GM19397 (cell line): ENCODE measurements around the gene PRR9.
"Not testable (repeated sequence)": the region's sequence is repeated elsewhere in the genome, so short reads cannot be mapped to it uniquely, and the experiment has no call there.

Experiments used
- ATAC-seq: cut with Tn5 transposase; IDR thresholded peaks from one replicate; pipeline ENCODE4 v1.9.1; 2021; ENCODE audit warnings: mild to moderate bottlenecking, moderate library complexity; ENCODE audit not compliant: unreplicated experiment

PRR9 gene

DNA sequence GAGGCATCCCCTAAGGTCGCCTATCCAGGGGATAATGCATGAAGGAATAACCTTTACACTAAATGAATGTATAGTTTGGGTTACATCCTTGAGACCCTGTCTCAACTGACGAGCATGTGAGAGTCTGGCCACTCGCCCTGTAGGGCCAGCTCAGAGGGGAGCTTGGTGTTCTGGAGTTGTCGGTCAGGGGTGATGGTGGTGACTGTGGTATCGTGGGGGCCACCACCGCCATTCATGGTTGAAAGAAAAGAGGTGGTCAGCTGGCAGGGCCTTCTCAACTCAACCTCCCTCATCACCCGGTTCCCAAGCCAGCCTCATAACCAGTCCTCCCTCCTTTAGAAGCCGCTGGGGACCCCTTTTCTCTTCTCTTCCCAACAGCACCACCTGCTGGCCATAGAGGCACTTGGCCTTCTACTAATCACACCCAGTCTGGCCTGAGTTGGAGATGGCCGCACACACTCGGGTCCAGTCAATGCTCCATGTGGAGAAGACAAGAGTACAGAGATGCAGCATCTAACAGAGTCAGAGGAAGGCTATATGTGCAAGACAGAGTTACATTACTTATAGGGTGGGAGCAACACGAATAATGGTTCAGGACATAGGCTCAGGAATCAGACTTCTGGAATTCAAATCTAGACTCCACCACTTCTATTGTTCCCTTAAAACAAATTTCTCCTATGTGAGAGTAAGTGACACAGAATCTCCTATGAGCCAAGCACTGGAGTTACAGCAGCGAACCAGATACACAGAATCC, 11.9 kb downstream of the PRR9 start:
- not testable (repeated sequence) for ATAC-seq

DNA sequence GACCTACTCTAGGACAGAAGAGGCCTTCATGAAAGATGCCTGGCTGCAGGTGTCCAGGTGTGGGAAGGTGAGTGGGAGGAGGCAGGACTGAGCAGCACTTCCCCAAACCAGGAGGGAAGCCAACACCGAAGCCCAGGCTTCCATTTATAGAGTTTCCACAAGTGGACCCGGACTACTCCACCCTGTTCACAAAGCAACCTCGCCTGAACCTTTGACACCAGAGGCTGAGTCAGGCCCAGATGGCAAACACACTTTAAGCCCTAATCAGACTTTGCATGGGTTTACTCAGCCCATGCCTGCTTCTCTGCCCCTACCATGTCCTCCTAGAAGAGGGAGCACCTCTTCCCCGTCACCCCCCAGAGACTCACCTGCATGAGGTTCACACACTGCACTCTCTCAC, 14.0 kb downstream of the PRR9 start:
- no peak for ATAC-seq

DNA sequence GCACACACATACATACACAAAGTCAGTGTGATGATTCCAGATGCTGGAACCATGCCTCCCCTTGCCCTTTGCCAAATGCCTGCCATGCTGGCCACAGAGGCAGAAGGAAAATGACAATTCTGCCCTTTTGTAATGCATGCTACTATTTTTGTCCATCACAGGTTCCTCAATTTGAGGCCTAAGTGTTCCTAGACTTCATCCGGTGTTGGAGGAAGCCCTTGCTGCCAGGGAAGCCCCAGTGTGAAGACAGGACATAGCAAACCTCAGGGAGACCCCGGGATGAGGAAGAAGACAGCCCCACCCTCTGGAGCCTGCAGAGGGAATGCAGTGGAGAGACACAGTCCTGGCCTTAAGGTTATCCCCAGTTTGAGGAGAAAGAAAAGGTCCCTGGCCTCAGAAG, 14.4 kb downstream of the PRR9 start:
- ATAC-seq, result no peak

DNA sequence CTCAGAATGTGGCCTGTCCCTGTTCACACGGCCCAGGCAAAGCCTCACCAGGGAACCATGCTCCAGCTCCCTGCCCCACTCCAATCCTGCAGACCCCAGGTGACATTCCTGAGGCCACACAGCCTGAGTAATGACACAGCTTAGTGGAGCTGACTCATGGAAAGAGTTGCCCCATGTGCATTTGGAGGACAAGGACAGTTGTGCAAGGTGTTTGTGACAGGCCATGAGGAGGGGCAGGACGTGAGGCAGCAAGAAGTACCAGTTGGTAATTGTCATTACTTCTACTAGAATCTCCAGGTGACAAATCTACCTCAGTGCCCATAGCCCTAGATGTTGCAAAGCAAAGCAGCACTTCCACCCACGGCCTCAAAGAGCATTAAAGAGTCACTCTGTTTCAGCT, 15.2 kb downstream of the PRR9 start:
- no peak for ATAC-seq

DNA sequence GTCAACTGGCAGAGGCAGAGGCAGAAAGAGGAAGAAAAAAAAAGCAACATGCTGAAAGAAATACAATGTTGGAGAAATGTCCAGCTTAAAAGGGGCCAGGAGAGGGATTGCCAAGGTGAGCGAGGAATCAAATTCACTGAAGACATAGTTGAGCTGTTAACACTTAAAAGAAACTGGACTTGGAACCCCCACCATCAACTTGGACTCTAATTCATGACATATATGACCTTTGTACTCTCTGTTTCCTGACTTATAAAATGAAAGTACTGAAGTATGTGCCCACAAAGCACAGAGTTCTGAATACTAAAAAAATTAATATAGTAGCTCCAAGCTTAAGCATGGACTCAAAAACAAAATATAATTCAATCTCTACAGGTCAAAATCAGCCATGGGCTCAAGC, 16.1 kb downstream of the PRR9 start:
- ATAC-seq, result no peak

DNA sequence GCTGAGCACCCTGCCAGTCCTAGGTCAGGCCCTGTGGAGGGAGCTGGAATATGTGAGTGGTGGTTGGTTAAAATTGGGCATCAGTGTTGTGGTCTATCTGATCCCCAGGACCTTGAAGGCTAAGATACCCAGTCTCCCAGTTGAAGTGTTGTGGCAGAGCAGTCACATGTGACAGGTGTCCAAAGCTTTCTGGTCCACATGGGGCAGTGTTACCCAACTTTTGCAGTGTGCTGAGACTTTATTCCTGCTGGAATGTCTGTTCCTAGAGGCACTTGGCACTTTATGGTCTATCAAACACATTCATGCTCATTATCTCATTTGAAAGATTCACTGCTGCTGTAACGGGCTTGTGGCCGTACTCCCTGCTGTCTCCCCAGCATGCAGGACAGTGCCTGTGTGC, 21.1 kb downstream of the PRR9 start:
- ATAC-seq, result no peak

DNA sequence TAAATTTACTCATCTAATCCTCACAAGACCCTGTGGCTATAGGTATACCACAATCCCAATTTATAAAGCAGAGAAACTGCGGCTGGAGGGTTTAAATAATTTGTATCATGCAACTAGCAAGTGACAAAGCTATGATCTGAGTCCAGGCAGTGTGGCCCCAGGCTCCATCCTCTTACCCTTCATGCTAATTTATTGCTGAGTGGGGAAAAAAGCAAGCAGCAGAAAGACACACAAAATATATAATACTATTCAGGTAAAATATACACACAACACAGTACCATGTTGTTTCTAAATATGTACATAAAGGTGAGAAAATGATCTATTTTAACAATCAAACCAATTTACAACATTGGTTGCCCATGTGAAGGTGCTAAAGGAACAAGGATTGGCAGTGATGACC, 24.8 kb downstream of the PRR9 start:
- no peak for ATAC-seq

DNA sequence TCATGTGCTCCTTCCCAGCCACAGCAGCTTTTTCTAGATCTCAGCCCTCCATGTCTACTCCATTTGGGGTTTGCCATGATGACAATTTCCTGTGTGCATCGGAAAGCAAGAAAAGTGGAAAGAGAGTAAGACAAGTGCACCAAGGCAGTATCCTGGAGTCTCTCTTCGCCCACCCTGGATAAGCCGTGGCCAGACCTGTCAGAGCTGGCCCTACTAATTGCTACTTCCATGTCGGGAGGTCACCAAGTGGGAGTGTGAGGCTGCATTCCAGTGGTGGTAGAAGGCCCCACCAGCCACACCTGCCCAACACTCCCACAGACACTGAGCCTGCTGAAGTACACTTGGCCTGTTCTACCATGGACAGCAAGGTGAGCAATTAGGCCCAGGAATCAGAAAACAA, 28.1 kb downstream of the PRR9 start:
- no peak for ATAC-seq

DNA sequence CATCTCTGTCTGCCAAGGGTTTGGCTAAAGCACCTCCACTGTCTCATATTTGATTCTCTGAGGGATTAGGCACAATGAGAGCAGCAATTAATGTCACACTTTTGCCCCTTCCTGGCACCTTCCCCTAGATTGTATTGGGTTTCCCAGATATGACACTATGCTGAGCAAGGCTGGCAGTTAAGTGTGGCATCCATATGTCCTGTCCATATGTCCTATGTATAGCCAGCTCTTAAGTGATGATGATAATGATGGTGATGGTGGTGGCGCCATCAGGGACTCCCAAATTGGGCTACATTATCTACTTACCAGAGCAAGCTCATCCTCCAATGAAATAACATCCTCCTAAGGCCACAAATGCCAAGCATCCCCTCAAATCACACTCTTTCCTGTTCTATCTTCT, 28.6 kb downstream of the PRR9 start:
- no peak for ATAC-seq

DNA sequence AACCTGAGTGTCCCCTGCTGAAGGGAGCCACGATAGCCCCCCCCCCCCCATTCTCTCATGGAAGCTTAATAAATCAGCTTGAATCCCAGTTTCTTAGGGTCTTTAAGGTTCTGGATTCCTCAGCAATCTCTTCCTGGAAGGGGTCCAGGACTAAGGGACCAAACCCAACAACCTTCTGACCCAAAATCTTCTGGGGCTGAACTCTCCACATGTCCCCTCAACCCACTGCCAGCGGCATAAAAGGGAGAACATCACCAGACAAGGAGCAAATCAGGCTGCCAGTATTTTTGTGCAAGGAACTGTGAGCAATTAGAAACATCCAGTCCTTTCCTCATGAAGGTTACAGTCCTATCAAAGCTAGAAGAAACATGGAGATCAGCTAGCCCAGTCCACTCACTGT, 29.4 kb downstream of the PRR9 start:
- ATAC-seq, result no peak

DNA sequence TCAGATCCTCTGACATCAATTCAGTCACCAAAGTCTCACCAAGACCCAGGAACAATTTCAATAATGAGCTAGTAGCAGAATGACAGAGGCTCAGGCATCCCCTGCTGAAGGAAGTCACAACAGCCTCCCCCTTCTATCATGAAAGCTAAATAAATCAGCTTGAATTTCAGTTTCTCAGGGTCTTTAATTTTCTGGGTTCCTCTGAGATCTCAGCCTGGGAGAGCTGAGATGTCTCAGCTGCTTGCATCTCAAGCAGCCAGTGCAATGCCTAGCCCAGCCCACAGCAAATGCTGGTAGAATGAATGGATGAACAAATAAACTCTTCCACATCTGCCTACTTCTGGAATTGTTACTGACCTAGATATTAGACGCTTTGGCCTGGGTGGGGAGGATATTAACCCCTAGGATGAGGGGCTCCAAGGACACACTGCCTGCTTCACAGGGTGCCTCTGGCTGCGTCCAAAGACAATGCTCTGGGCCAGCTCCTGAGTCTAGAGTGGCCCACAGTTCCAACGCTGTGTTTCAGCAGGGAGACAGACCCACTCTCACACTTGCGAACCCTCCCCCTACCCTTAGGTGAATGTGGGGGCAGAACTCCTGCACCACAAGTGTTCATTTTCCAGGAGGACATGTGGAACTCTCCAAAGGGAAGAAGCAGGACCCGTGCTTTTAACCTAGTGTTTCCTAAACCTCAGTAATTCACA, 30.9 kb downstream of the PRR9 start:
- ATAC-seq, result no peak

DNA sequence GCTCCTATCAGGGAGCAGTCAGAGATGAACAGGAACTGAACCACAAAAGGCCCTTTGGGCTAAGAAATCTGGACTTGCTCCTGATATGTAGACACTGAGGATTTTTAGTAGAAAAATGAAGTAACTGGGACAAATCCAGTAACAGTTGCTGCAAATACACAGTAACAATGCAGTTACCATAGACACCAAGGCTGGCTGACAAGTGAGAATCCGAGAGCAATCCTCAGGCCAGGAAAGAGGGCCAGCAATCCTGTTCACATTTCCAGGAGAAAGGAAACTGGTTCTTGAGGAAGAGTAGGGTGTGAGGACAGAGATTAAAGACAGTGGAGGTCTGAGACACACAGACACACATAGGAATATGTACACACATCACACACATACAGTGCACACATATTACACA, 32.8 kb downstream of the PRR9 start:
- no peak for ATAC-seq

DNA sequence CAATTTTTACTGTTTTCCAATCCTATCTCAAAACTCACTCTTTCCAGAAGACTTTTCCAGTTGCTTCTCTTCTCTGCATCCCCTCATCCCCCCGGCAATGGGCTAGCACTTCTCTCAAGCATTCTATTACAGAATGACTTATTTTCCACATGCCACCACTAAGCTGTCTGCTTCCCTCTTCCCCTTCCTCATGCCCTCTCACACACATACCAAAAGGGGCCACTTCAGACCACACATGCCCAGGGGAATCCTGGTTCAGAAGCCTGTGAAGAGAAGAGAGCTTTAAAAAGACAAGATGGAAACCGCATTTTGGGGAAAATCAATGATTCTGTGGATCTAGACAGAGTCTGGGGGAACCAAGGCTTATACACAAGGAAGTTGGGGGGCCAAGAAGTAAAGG, 33.7 kb downstream of the PRR9 start:
- ATAC-seq, result no peak

DNA sequence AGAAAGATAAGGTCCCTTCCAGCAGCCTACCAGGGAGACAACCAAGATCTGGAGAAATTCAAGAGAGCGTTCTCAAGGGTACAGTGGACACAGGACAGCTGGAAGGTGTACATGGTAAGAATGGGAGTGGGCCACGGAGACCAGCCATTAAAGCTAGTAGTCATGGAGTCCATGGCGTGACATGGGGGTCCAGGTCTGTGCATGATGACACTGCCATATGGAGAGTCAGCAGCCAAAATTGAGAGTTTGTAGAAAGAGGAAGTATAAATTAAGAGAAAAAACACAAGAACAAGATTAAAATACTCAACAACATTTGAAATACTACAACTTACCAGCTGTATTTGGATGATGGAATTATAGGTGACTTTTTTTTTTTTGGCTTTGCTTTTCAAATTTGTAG, 34.2 kb downstream of the PRR9 start:
- no peak for ATAC-seq

DNA sequence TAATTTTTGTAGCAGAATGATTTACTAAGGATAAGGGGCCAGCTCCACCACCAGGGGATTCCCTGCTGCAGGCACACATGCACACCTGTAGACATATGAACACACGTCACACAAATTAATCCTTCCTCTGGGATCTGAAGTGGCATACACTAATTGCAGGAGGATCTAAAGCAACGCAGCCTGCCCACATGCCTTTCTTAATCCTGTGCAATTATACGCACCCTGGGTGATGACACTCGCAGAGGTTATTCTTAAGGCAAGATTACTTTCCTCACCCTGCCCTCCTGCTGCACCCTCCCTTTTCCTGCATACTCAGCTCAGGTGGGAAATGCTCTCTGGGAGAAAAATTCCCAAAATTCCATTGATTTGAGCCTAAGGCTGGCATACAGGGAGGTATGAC, 34.6 kb downstream of the PRR9 start:
- ATAC-seq, result no peak

DNA sequence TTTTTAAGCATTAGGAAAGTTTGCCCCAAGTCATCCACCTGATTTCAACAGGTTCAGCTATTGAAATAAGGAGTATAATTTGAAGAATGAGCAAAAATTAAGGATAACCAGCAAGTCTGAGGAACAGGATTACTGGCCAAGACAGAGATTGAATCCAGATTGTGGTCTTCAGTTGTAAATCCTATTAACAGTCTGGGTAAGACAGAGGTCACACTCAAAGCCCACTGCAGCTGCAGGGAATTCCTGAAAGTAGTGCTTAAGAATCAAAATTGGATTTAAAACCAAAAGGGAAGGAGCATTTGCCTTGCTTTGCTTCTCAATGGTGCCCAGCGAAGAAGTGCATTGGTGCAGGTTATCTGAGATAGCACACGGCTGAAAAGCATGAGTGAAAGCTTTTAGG, 35.7 kb downstream of the PRR9 start:
- ATAC-seq, result no peak

DNA sequence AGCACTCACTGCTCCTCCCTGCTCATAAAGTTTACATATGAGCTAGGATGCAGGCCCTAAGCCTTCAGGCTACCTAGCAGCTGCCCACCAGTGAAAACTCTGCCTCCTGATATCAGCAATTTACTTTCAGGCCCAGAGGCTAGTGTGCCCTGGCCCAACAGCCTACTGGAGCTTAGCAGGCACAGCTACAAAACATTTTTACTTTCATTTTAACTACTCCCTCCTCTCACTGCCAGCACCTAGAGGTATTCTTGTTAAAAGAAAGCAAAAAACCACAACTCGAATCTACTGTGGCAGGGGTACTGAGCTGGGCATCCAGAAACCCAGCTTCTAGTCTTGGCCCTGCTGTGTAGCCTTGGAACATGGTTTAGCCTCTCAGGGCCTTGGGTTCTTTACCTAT, 36.3 kb downstream of the PRR9 start:
- no peak for ATAC-seq

DNA sequence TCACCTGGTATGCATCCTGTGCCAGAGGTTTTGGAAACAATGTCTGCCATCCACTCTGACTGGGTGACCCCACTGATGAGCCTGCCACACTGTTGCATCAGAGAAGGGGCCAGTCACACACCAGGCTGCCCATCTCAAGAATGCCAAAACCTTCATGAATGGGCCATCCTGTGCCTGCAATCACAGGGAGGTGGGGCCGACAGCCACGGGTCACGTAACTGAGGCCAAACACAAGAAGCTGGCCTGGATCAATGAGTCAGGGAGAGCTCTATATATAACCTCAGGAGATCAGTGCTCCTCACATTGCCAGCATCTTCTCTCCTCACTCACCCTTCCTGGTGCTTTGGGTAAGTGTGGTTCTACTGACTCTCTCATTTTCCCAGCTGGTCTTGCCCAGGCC, 42.0 kb downstream of the PRR9 start, which contains the start of gene LORICRIN:
Gene LORICRIN, plus strand, starts transcription at position 301 of the 400 bp plus-strand sequence. CDS start 1,263 bp downstream, outside the sequence.
- ATAC-seq, result no peak

DNA sequence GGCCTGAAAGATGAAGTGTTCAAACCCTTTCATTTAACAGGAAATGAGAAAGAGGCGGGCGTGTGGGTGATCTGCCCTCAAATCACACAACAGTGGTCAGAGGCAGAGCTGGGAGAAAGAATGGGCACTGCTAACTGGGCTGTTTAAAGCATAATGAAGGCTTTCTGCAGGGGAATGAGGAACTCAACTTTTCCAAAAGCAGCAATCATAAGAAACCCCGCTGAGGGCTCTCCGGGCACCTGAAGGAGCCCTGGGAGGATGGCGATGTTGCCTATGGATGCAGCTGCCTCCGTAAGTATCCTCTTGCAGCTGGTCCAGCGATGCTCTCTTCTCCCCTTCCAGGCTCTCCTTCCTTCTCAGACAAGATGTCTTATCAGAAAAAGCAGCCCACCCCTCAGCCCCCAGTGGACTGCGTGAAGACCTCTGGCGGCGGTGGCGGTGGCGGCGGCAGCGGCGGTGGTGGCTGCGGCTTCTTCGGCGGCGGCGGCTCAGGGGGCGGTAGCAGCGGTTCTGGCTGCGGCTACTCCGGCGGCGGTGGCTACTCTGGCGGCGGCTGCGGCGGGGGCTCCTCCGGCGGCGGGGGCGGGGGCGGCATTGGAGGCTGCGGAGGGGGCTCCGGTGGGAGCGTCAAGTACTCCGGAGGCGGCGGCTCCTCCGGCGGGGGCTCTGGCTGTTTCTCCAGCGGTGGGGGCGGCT, 43.3 kb downstream of the PRR9 start:
- ATAC-seq, result peak; percentile 39

DNA sequence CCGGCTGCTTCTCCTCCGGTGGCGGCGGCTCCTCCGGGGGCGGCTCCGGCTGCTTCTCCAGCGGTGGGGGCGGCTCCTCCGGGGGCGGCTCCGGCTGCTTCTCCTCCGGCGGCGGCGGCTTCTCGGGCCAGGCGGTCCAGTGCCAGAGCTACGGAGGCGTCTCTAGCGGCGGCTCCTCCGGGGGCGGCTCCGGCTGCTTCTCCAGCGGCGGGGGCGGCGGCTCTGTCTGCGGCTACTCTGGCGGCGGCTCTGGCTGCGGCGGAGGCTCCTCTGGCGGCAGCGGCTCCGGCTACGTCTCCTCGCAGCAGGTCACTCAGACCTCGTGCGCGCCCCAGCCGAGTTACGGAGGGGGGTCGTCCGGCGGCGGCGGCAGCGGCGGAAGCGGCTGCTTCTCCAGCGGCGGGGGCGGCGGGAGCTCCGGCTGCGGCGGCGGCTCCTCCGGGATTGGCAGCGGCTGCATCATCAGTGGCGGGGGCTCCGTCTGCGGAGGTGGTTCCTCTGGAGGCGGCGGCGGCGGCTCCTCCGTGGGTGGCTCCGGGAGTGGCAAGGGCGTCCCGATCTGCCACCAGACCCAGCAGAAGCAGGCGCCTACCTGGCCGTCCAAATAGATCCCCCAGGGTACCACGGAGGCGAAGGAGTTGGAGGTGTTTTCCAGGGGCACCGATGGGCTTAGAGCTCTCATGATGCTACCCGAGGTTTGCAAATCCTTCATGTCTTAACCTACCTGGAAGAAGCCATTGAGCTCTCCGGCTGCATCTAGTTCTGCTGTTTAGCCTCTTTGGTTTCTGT, 44.1 kb downstream of the PRR9 start:
- peak; percentile 31 for ATAC-seq

DNA sequence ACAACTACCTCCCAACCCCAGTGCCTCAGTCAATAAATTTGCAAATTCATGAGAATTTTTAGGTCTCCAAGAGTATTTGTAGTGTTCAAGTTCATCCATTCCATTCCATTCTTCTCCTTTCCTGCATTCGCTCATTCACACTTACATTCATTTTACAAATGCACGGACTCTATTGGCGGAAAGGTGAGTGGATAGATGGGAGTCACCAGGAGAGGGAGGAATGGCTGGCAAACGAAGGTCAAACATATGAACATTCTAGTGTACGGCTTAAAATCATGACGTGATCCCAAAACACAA, 44.6 kb downstream of the PRR9 start:
- no peak for ATAC-seq
